Astrocyte of the spinal cord (primary cell): ENCODE results near the gene RAB10.
"Not testable (repeated sequence)": the region's sequence is repeated elsewhere in the genome, so short reads cannot be mapped to it uniquely, and the experiment has no call there.

Source experiments
- DNase-seq: peaks from one replicate; pipeline ENCODE4 v3.0.0; 2011; ENCODE audit warnings: low read depth, low spot score
- H3K4me3 ChIP-seq: 2 replicates; pipeline ENCODE4 v1.5.1; 2011; ENCODE audit warnings: low read depth, mild to moderate bottlenecking, low read length, moderate library complexity
- CTCF ChIP-seq: IDR thresholded peaks from 2 replicates; pipeline ENCODE4 v1.5.1; 2012; ENCODE audit warnings: low read depth, mild to moderate bottlenecking, low read length, inconsistent platforms
- in situ Hi-C: cut with HindIII; loops from 2 replicates; pipeline ENCODE4 v1.10.0; 2017; ENCODE audit warnings: low sequenced_read_pairs

The RAB10 gene

GRCh38 chr2:26024260-26024659, 9.6 kb upstream of the RAB10 start:
- no peak for TF ChIP-seq CTCF
- no peak overlapping the region for H3K4me3 ChIP-seq
- DNase-seq = no peak
- in situ Hi-C loops = no loop called here

- DNase-seq = no peak
- no peak for TF ChIP-seq CTCF
- H3K4me3 ChIP-seq = no peak overlapping the region
- in situ Hi-C loops = no loop called here
These were observed 8.4 kb upstream of the RAB10 start for GRCh38 chr2:26025509-26025908.

DNA sequence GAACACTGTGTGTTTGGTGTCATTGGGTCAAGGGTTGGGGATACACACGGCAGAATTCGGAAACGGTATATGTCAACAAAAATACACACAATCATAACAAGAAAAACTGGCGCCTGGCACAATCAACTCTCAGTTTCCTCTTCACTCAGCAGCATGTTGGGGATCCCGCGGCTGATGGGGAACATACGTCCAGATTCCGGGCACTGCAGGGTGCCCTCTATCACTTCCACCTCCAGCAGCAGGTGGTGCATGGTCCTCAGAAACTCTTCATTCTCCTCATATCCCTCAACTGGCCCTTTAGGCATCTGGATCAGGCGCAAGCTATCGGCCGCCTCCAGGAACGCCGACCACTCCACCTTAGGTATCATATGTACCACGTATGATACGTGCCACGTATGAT, 5.8 kb upstream of the RAB10 start:
- DNase-seq, H3K4me3 ChIP-seq, in situ Hi-C loops: not testable (repeated sequence)

DNA sequence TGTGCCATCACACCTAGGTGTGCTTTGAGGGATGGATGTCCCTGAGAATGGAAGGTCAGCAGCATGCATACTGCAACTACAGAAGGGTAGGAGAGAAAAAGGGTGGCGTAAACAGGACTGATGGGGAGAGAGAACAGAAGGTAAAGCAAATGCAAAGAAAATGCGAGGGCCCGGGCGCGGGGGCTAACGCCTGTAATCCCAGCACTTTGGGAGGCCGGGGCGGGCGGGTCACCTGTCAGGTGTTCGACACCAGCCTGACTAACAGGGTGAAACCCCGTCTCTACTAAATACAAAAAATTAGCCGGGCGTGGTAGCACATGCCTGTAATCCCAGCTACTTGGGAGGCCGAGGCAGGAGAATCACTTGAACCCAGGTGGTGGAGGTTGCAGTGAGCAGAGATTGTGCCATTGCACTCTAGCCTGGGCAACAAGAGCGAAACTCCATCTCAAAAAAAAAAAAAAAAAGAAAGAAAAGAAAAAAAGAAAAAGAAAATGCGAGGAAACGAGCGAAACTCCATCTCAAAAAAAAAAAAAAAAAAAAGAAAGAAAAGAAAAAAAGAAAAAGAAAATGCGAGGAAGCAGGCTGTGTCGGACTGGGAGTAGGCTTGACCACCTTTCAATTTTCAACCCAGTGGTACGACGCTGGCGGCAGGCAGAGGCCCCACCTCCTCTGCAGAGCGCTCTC, 1.2 kb upstream of the RAB10 start:
- H3K4me3 ChIP-seq = peak overlapping the region; percentile 95
- in situ Hi-C loops, DNase-seq: not testable (repeated sequence)

DNA sequence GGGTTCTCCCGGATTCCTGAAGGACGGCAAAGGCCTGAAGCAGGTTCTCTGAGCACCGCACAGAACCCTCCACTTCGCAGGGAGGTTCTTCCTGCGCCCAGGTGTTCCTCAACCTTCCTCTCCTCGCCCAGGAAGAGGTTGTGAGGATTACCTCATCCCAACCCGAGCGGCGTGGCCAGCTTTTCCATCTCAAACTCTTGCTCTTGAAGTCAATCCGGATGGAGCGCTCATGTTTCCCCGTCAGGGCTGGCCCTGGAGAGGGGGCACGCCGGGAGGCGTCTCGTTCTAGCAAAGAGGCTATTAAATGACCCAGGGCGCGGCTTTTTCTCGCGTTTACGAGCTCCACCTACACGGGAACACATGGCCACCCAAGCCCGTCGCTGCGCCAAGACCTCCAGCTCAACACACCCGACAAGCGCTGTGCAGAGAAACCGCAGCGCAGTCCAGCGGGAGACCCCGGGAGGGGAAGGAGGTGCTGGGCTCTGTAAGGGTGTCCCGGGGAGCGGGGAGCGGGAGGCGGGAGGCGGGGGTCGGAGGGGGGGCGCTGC, 540 bp upstream of the RAB10 start:
- in situ Hi-C loops = no loop called here
- H3K4me3 ChIP-seq = peak overlapping the region; percentile 95
- DNase-seq = peak; percentile 88
- TF ChIP-seq CTCF = no peak

DNA sequence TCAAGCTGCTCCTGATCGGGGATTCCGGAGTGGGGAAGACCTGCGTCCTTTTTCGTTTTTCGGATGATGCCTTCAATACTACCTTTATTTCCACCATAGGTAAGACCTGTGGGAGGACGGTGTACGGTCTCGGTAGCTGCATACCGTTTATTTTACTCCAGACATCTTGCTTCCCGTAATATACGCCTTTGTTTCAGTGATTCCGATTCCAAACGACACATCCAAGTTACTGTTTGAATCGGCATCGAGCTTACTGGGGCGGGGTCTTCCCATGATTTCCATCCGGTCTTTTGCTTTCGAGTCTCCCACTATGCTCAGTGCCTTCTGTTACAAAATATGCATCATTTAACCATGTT, 731 bp downstream of the RAB10 start:
- in situ Hi-C loops = no loop called here
- TF ChIP-seq CTCF = no peak
- DNase-seq = peak; percentile 21

GRCh38 chr2:26035090-26035743, 1.3 kb downstream of the RAB10 start:
- DNase-seq = no peak
- in situ Hi-C loops = no loop called here

More for the DNA sequence above, 731 bp downstream of the RAB10 start:
- peak overlapping the region; percentile 95 for H3K4me3 ChIP-seq

More at GRCh38 chr2:26035090-26035743, 1.3 kb downstream of the RAB10 start:
- no peak for TF ChIP-seq CTCF
- H3K4me3 ChIP-seq = peak overlapping the region; percentile 95
